Stimulated activated CD8-positive, alpha-beta memory T cell treated with anti-CD3 and anti-CD28 coated beads, Interleukin-12 subunit alpha, Interleukin-12 subunit beta, amount 100 ng/mL, for 24 hours (primary cell): ENCODE results near the gene MOV10.

Experiments used
- DNase-seq: peaks from one replicate; pipeline ENCODE4 v3.0.0-alpha.2; 2020; ENCODE audit errors: extremely low read depth

The MOV10 gene

GRCh38 chr1:112673592-112674439 lies 643 bp upstream of the MOV10 start:
- no peak for DNase-seq

- no peak for DNase-seq
Observed at GRCh38 chr1:112674986-112675727, 698 bp downstream of the MOV10 start.

- DNase-seq: no peak
Observed at GRCh38 chr1:112675728-112676381, 1.4 kb downstream of the MOV10 start.

GRCh38 chr1:112676543-112676942 lies 2.1 kb downstream of the MOV10 start:
- DNase-seq: no peak

GRCh38 chr1:112677501-112677900 lies 3.0 kb downstream of the MOV10 start:
- DNase-seq: no peak

- DNase-seq: no peak
Observed at GRCh38 chr1:112678605-112679004, 4.1 kb downstream of the MOV10 start.

GRCh38 chr1:112685913-112686312 lies 11.5 kb downstream of the MOV10 start:
- no peak for DNase-seq

- DNase-seq: no peak
Observed at GRCh38 chr1:112686417-112686816, 12.0 kb downstream of the MOV10 start.

GRCh38 chr1:112686835-112687234 lies 12.4 kb downstream of the MOV10 start:
- DNase-seq: no peak

GRCh38 chr1:112687361-112687760 lies 12.9 kb downstream of the MOV10 start:
- DNase-seq: no peak

GRCh38 chr1:112687785-112688496 lies 13.5 kb downstream of the MOV10 start:
- DNase-seq: no peak

GRCh38 chr1:112688781-112689193 lies 14.3 kb downstream of the MOV10 start:
- DNase-seq: no peak

- no peak for DNase-seq
Observed at GRCh38 chr1:112689196-112689841, 14.9 kb downstream of the MOV10 start.

GRCh38 chr1:112689842-112690237 lies 15.4 kb downstream of the MOV10 start:
- no peak for DNase-seq

GRCh38 chr1:112692681-112693080 lies 18.2 kb downstream of the MOV10 start:
- DNase-seq: no peak

- DNase-seq: no peak
Observed at GRCh38 chr1:112693821-112694220, 19.4 kb downstream of the MOV10 start.

GRCh38 chr1:112694363-112694929 lies 20.0 kb downstream of the MOV10 start:
- DNase-seq: no peak

- no peak for DNase-seq
Observed at GRCh38 chr1:112695276-112695675, 20.8 kb downstream of the MOV10 start.

- DNase-seq: no peak
Observed at GRCh38 chr1:112696578-112697314, 22.3 kb downstream of the MOV10 start.

GRCh38 chr1:112697781-112698201 lies 23.3 kb downstream of the MOV10 start:
- no peak for DNase-seq
